Measurements from ENCODE around the gene CD7.

DNA sequence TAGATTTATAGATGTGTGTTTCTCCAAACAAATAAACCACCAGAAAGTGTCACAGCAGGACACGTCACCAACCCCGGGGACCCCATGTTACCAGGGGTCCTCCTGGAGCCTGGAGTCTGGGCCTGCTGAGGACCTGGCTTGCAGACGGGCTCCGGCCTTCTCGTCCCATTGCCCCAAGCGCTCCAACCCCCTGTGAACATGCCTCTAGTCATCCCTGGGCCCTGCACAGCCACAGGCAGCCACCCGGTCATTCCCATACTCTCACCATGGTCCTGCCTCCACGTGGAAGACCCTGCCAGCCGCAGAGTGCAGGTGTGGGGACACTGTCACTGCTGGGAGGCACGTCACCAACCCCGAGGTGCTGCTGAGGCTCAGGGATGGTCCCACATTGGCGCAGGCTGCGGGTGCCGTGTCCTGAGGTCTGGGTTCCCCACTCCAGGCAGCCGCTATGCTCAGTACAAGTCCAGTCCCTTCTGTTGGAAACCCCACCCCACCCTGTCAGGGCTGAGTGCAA, 11.6 kb upstream of the CD7 start:
- TF ChIP-seq CTCF (IDR thresholded peaks at IDR 0.05; ENCODE audit: poor library complexity, severe bottlenecking) (no peak), POLR2AphosphoS5 (IDR thresholded peaks at IDR 0.05) (no peak), EP300 (conservative IDR thresholded peaks at IDR 0.05; ENCODE audit: poor library complexity, severe bottlenecking) (no peak), SMC3 (conservative IDR thresholded peaks at IDR 0.05; ENCODE audit: poor library complexity) (no peak), EZH2 (IDR thresholded peaks at IDR 0.05; ENCODE audit: borderline replicate concordance, insufficient read depth, low read length, poor library complexity, severe bottlenecking) (no peak)
